SU-DHL-6 (cell line): ENCODE measurements around the gene MYOD1.
A peak's percentile ranks its signal among the peaks of the same experiment; 100 is the strongest.

Source experiments
- H2AFZ ChIP-seq: fragments of 200-600 bp; sonication (generic); 2 replicates; pipeline ENCODE4 v1.6.1; 2014; ENCODE audit warnings: low read depth, mild to moderate bottlenecking, moderate library complexity, mixed read lengths, antibody characterized with exemption, low read length; ENCODE audit not compliant: severe bottlenecking
- H3F3A ChIP-seq: fragments of 200-600 bp; shearing (Covaris generic); 2 replicates; pipeline ENCODE4 v1.6.0; 2016; ENCODE audit warnings: antibody characterized with exemption, mild to moderate bottlenecking; ENCODE audit not compliant: insufficient read depth
- H3K27ac ChIP-seq: fragments of 200-600 bp; sonication (generic); 2 replicates; pipeline ENCODE4 v1.5.1; 2016; ENCODE audit warnings: low read depth, mild to moderate bottlenecking, low read length, moderate library complexity, mixed read lengths
- H3K27me3 ChIP-seq: fragments of 200-600 bp; sonication (generic), shearing (Covaris generic); 2 replicates; pipeline ENCODE4 v1.6.0; 2014; ENCODE audit warnings: mild to moderate bottlenecking, low read length
- H3K36me3 ChIP-seq: fragments of 200-600 bp; sonication (generic); 2 replicates; pipeline ENCODE4 v1.6.1; 2014; ENCODE audit warnings: mild to moderate bottlenecking, low read length, mixed read lengths
- H3K4me2 ChIP-seq: fragments of 300-600, 200-600 bp; shearing (Covaris generic), sonication (generic); 2 replicates; pipeline ENCODE4 v1.6.0; 2014; ENCODE audit warnings: low read length, low read depth, mild to moderate bottlenecking; ENCODE audit not compliant: poor library complexity, severe bottlenecking
- H3K4me3 ChIP-seq: fragments of 200-600 bp; sonication (generic); 2 replicates; pipeline ENCODE4 v1.5.1; 2014; ENCODE audit warnings: antibody characterized with exemption, low read length, mild to moderate bottlenecking, mixed read lengths; ENCODE audit not compliant: insufficient read depth, poor library complexity, severe bottlenecking
- H3K79me2 ChIP-seq: fragments of 200-600 bp; sonication (generic); 2 replicates; pipeline ENCODE4 v1.6.1; 2014; ENCODE audit warnings: mild to moderate bottlenecking, low read length, moderate library complexity; ENCODE audit not compliant: insufficient read depth
- H3K9ac ChIP-seq: fragments of 200-600 bp; sonication (generic); 2 replicates; pipeline ENCODE4 v1.7.0; 2014; ENCODE audit warnings: mild to moderate bottlenecking, low read length
- H3K9me2 ChIP-seq: fragments of 200-600 bp; sonication (generic); replicated peaks from 2 replicates; pipeline ENCODE4 v1.6.1; 2014; ENCODE audit warnings: low read length; ENCODE audit not compliant: insufficient read depth
- H3K9me3 ChIP-seq: fragments of 200-600 bp; sonication (generic); 2 replicates; pipeline ENCODE4 v1.6.1; 2014; ENCODE audit warnings: low read length, mixed read lengths; ENCODE audit not compliant: insufficient read depth
- H4K20me1 ChIP-seq: fragments of 200-600 bp; sonication (generic); 2 replicates; pipeline ENCODE4 v1.6.1; 2014; ENCODE audit warnings: low read depth, mild to moderate bottlenecking, antibody characterized with exemption, low read length, moderate library complexity, mixed read lengths
- CTCF ChIP-seq: fragments of 200-600 bp; sonication (generic); IDR thresholded peaks from one replicate; pipeline ENCODE4 v1.5.1; 2017; ENCODE audit warnings: antibody characterized with exemption, mild to moderate bottlenecking, low read length, moderate library complexity; ENCODE audit not compliant: insufficient read depth, poor library complexity, severe bottlenecking
- EZH2phosphoT487 ChIP-seq: fragments of 200-600 bp; sonication (generic), shearing (Covaris generic); conservative IDR thresholded peaks from 2 replicates; pipeline ENCODE4 v1.6.1; 2018; ENCODE audit warnings: mild to moderate bottlenecking, antibody characterized with exemption, low read length, moderate library complexity, mixed read lengths

Gene MYOD1

GRCh38 chr11:17753641-17754040 lies 34.3 kb downstream of the MYOD1 start:
- Histone ChIP-seq H3K27ac (no peak overlapping the region), H3K4me3 (no peak overlapping the region), H3K9me3 (no peaks in the 10 kb centered on the region), H2AFZ (no peak overlapping the region), H3K4me2 (no peak overlapping the region), H3K9ac (no peak overlapping the region), H4K20me1 (no peaks in the 10 kb centered on the region), H3K79me2 (no peaks in the 10 kb centered on the region), H3K27me3 (no peaks in the 10 kb centered on the region), H3F3A (no peaks in the 10 kb centered on the region), H3K9me2 (no peaks in the 10 kb centered on the region), H3K36me3 (no peaks in the 10 kb centered on the region)
- TF ChIP-seq EZH2phosphoT487, result no peak
- TF ChIP-seq CTCF, result no peak

- H3K9me3 ChIP-seq, result no peaks in the 10 kb centered on the region
These were observed 36.5 kb downstream of the MYOD1 start for GRCh38 chr11:17755891-17756290.

GRCh38 chr11:17760102-17761029 lies 41.0 kb downstream of the MYOD1 start:
- Histone ChIP-seq H3K4me3 (no peak overlapping the region), H3F3A (no peaks in the 10 kb centered on the region), H3K9ac (no peak overlapping the region), H3K27ac (no peak overlapping the region), H3K27me3 (no peaks in the 10 kb centered on the region), H2AFZ (no peak overlapping the region), H3K9me3 (no peaks in the 10 kb centered on the region), H3K36me3 (no peaks in the 10 kb centered on the region), H3K9me2 (no peaks in the 10 kb centered on the region), H3K79me2 (no peaks in the 10 kb centered on the region), H3K4me2 (no peak overlapping the region), H4K20me1 (no peaks in the 10 kb centered on the region)
- TF ChIP-seq EZH2phosphoT487 (no peak), CTCF (peak; percentile 75)

More at GRCh38 chr11:17755891-17756290, 36.5 kb downstream of the MYOD1 start:
- H3K9ac ChIP-seq, result no peak overlapping the region
- H2AFZ ChIP-seq, result no peak overlapping the region
- H3K36me3 ChIP-seq, result no peaks in the 10 kb centered on the region
- no peaks in the 10 kb centered on the region for H3F3A ChIP-seq
- H3K79me2 ChIP-seq, result no peaks in the 10 kb centered on the region
- H3K27ac ChIP-seq, result no peak overlapping the region
- no peak overlapping the region for H3K4me3 ChIP-seq
- H3K9me2 ChIP-seq, result no peaks in the 10 kb centered on the region
- H3K4me2 ChIP-seq, result no peak overlapping the region
- H4K20me1 ChIP-seq, result no peaks in the 10 kb centered on the region
- TF ChIP-seq CTCF (no peak), EZH2phosphoT487 (no peak)
- no peaks in the 10 kb centered on the region for H3K27me3 ChIP-seq
